GM18511 (cell line): Measurements from ENCODE around the gene CSK.
"Not testable (repeated sequence)": the region's sequence is repeated elsewhere in the genome, so short reads cannot be mapped to it uniquely, and the experiment has no call there.

Experiments used
- ATAC-seq: cut with Tn5 transposase; IDR thresholded peaks from one replicate; pipeline ENCODE4 v1.9.1; 2021; ENCODE audit warnings: mild to moderate bottlenecking, moderate library complexity; ENCODE audit not compliant: unreplicated experiment

CSK gene

DNA sequence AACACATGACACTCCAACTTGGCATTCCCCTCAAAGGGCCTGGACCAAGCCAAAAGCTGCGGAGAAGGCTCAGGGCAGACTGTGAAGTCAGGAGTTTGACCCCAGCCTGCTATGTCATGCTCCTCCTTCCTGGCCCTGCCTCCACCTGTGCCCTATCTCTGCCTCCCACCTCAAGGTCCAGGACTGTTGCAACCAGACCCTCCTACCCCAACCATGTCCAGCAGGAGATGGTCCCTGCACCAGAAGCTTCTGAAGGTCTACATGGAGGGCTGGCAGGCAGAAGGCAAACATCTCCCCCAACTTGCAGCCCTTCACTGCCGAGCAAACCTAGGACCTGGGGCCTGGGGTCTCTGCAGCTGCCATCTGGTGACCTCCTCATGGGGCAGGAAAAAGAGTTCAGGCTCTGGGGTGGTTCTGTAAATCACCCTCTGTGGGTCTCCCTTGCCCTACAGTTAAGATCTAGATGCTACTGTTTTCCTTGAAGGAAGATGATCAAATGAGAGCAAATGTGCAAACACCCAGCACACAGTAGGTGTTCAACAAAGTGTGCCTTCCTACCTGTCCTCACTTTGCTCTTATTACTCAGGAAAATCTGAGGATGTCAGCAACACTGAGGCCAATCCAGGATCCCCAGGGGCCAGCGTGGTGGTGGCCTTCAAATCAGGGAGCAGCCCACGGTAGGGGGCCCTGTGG is 11.5 kb upstream of the CSK start:
- no peak for ATAC-seq

DNA sequence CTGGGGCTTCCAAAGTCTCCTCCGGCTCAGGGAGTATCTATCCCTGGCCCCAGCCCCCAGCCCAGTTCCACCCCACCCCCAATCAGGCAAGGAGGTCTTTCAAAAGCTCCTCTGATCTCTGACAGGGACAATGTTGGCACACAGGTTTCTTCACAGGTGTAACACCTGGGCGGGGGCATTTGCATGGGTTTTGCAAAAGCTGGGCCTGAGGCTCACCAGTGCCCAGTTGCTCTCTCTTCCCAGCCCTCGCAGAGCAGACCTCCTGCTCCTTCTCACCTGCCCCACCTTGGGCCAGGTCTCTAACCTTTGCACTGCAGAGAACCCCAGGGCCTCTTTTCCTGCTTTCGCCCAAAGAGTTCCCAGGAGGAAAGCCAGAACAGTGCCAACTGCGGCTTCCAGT is 8.6 kb upstream of the CSK start:
- ATAC-seq = no peak

DNA sequence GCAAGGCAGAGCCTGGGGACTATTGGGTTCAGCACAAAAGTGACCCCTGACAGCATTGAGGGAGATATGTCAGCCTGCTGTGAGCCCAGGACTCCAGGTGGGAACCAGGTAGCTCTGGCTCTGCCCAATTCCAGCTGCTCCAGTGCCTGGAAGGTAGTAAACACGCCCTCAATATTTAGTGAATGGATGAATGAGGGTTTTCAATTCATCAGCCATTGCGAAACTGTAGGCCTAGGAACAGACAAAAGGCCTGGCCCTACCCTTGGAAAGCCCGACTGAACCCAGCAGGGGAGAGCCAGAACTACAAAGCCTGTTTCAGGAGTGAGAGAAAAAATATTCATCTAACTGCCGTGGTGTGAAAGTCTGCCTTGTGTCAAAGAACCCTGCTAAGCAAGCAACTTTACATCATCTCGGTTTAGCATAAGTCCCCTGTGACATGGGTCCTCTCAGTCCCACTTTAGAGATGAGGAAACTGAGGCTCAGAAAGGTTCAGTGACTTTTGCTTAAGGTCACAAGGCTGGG is 8.1 kb upstream of the CSK start:
- ATAC-seq = no peak

DNA sequence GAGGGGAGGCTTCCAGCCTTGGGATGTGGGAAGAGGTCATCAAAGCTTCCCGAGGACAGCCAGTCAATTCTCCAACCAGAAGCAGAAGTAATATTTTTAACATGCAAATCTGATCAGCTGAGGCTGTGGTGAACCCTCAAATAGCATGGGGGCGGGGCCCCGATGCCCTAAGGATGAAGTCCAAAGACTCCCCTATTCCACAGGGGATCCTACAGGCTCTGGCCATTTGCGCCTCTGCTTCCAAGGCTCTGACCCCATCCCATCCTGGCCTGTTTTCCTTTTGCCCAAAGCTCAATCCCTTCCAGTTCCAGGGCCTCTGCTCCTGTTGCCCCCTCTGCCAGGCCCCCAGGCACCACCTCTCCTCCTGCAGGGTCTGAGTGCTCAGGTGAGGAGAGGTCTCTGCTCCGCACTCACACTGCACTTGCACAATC is 6.7 kb upstream of the CSK start:
- no peak for ATAC-seq

DNA sequence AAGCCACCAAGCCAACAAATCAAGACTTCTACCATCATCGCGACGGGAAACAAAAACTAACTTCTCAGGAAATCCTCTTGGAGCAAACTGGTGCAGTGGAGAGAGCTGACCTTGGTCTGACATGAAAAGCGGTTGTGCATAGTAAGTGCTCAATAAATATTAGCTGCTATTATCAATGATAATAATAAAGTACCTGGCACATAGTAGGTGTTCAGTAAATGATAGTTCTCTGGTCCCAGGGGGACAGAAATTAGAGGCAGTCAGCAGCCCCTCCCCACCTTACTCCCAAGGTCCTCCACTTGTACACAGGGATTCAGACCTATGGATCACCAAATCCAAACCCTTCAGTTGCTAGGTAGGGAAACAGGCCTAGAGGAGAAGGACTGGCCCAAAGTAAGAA is 6.0 kb upstream of the CSK start:
- no peak for ATAC-seq

- ATAC-seq = peak; percentile 43
These were observed 4.8 kb upstream of the CSK start for GRCh38 chr15:74776821-74777768.

DNA sequence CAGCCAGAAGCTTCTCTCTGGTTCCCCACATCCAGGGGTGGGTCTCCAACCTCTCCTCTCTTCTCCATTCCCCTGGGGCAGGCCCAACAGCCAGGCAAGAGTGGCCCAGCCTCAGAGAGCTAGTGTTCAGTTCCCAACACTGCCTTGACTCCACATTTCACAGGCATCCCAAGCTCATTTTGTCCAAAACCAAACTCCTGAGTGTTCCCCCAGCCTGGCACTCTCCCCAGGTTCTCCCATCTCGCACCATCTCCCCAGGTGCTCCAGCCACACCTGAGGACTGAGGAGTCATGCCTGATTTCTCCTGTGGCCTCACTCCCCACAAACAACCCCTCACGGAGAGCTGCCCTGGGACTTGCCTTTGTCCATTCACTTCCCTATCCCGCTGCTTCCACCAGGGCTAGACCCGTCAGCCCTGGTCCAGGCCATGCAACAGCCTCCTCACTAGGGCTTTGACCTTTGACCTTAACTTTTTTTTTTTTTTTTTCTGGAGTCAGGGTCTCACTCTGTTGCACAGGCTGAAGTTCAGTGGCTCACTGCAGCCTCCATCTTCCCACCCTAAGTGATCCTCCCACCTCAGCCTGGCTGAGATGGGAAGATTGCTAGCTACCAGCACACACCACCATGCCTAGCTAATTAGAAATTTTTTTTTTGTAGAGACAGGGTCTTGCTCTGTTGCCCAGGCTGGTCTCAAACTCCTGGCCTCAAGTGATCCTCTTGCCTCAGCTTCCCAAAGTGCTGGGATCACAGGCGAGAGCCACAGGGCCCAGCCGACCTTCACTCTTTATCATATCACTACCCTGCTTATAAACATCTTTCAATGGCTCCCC is 3.9 kb upstream of the CSK start:
- no peak for ATAC-seq

GRCh38 chr15:74778599-74778970 is 3.3 kb upstream of the CSK start:
- no peak for ATAC-seq

- no peak for ATAC-seq
These were observed 2.7 kb upstream of the CSK start for GRCh38 chr15:74779162-74779648.

GRCh38 chr15:74780523-74781430 is 1.1 kb upstream of the CSK start:
- ATAC-seq = no peak

GRCh38 chr15:74782259-74783071 is 585 bp downstream of the CSK start:
- ATAC-seq = peak; percentile 13

- ATAC-seq = no peak
These were observed 1.4 kb downstream of the CSK start for GRCh38 chr15:74783072-74783807.

- ATAC-seq = no peak
These were observed 1.9 kb downstream of the CSK start for GRCh38 chr15:74783808-74784175.

- no peak for ATAC-seq
These were observed 2.7 kb downstream of the CSK start for GRCh38 chr15:74784426-74785193.

DNA sequence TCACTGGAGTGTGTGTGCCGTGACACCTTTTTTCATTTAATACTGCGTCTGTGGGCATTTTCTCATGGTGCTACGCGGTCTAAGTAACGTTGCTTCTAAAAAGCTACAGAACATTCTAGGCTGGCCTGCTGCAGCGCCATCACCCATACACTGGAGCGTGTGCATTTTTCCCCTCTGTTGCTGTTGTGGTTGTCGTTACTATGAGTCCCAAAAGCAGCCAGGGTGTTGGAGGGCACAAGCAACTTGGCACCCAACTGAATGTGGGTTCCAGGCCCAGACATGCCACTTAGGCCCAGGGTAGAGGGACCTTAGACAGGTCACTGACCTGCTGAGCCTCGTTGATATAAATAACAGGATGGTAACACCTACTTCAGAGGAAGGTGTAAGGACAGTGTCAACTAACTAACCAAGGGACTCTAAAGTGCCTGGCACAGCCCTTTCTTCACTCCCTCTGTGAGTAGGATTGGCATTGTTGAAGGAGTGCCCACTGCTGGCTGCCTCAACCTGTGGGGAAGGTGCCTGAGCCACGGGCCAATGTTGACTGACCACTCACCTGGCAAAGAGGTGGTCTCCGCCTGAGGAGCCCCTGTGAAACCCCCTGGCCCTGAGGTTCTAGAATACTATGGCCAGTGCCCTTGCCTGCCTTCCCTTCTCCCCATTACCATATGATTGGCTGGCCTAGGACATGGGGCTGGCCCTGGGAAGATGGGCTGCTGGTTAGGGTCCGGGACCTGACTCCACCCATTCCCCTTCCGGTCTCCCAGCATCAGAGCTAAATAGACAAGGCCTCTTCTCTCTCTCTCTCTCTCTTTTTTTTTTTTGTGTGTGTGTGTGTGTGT is 3.5 kb downstream of the CSK start:
- ATAC-seq = no peak

DNA sequence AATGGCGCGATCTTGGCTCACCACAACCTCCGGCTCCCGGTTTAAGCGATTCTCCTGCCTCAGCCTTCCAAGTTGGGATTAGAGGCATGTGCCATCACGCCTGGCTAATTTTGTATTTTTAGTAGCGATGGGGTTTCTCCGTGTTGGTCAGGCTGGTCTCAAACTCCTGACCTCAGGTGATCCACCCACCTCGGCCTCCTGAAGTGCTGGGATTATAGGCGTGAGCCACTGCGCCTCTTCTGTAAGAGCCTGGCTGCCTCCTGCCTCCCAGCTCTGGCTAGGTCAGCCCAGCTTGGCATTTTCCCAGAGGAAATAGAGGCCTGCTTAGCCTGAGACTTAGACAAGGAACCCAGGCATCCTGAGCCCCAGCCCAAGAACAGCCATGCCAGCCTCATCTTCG is 4.2 kb downstream of the CSK start:
- ATAC-seq = not testable (repeated sequence)
